Thymus (tissue), 11 donors: ENCODE measurements around the gene TRPM7. TPM values are rescaled to one million over a fixed set of nuclear protein-coding genes. Genes with fewer than 3 reads are reported as not detected.
"Not testable (repeated sequence)": the region's sequence is repeated elsewhere in the genome, so short reads cannot be mapped to it uniquely, and the experiment has no call there.

ENCODE experiments used
- DNase-seq, 9 donors: peaks; one replicate each; pipeline ENCODE4 v3.0.0-alpha.2; 2013; ENCODE audit warnings: low spot score in 9 of 9, low read depth in 6 of 9, missing footprints in 1 of 9
- H3K27ac ChIP-seq, 2 donors: one replicate each; pipeline ENCODE4 v1.5.1; 2013; ENCODE audit warnings: control low read depth in 1 of 2, low read depth in 1 of 2, low read length in 1 of 2, mild to moderate bottlenecking in 1 of 2, moderate library complexity in 1 of 2
- H3K27me3 ChIP-seq, 2 donors: one replicate each; pipeline ENCODE4 v1.5.1; 2013; ENCODE audit warnings: low read length in 1 of 2; ENCODE audit not compliant: control insufficient read depth in 2 of 2, insufficient read depth in 1 of 2
- H3K36me3 ChIP-seq, 2 donors: one replicate each; pipeline ENCODE4 v1.5.1; 2013; ENCODE audit warnings: low read length in 1 of 2, mild to moderate bottlenecking in 1 of 2, moderate library complexity in 1 of 2; ENCODE audit not compliant: control insufficient read depth in 2 of 2, insufficient read depth in 2 of 2
- H3K4me1 ChIP-seq, 2 donors: one replicate each; pipeline ENCODE4 v1.5.1; 2013; ENCODE audit warnings: low read length in 2 of 2; ENCODE audit not compliant: control insufficient read depth in 2 of 2, insufficient read depth in 2 of 2
- H3K4me3 ChIP-seq, 2 donors: one replicate each; pipeline ENCODE4 v1.5.1; 2013; ENCODE audit warnings: low read length in 2 of 2, control low read depth in 1 of 2, mild to moderate bottlenecking in 1 of 2
- H3K9me3 ChIP-seq, 2 donors: one replicate each; pipeline ENCODE4 v1.5.1; 2013; ENCODE audit warnings: low read length in 1 of 2, mild to moderate bottlenecking in 1 of 2; ENCODE audit not compliant: control insufficient read depth in 2 of 2, insufficient read depth in 1 of 2
- WGBS: extraction: QIAGEN DNeasy Blood & Tissue Kit; methylation state at CpG from one replicate; pipeline ENCODE4 v1.1.7; 2013; 5-methylcytosine and 5-hydroxymethylcytosine counted together
- polyA plus RNA-seq: library from polyadenylated mRNA; stranded (reverse); fragments of 200-250 nt; gene quantifications from one replicate; pipeline ENCODE4 v1.2.3, GENCODE V29; 2013
- total RNA-seq: library from RNA; stranded (reverse); fragments of 120-200 nt; gene quantifications from one replicate; pipeline ENCODE4 v1.2.4, GENCODE V29; 2013
- donor health status: healthy.

Gene TRPM7
- total and polyA plus RNA-seq, 2 donors = 15.6 to 31.9 TPM

- no peaks in the 10 kb centered on the region for H3K27me3 ChIP-seq
- no peaks in the 10 kb centered on the region for H3K4me1 ChIP-seq
- no peak for DNase-seq
- WGBS = 80% methylated on average over 3 of the region's 3 CpGs
- H3K9me3 ChIP-seq = no peaks in the 10 kb centered on the region
- H3K4me3 ChIP-seq = no peak overlapping the region
- peaks cover 30 to 39% of the 10 kb centered on the region in 2 donors for H3K36me3 ChIP-seq
- no peak overlapping the region for H3K27ac ChIP-seq
Measured at GRCh38 chr15:50633653-50634052, 52.9 kb downstream of the TRPM7 start.

- Histone ChIP-seq H3K9me3 (no peaks in the 10 kb centered on the region), H3K4me1 (no peaks in the 10 kb centered on the region), H3K36me3 (peaks cover 21 to 40% of the 10 kb centered on the region in 2 donors), H3K27me3 (no peaks in the 10 kb centered on the region), H3K4me3 (no peak overlapping the region), H3K27ac (no peak overlapping the region)
- 98% methylated on average over 5 of the region's 5 CpGs for WGBS
- DNase-seq = no peak
Measured at GRCh38 chr15:50628421-50628820, 58.2 kb downstream of the TRPM7 start.

GRCh38 chr15:50627351-50628055, 59.1 kb downstream of the TRPM7 start:
- peaks cover 21 to 40% of the 10 kb centered on the region in 2 donors for H3K36me3 ChIP-seq
- no peak for DNase-seq
- H3K4me3 ChIP-seq = no peak overlapping the region
- H3K27ac ChIP-seq = no peak overlapping the region
- 90% methylated on average over 4 of the region's 4 CpGs for WGBS
- no peaks in the 10 kb centered on the region for H3K9me3 ChIP-seq
- no peaks in the 10 kb centered on the region for H3K27me3 ChIP-seq
- H3K4me1 ChIP-seq = no peaks in the 10 kb centered on the region

GRCh38 chr15:50624616-50625168, 61.9 kb downstream of the TRPM7 start:
- H3K4me3 ChIP-seq = no peak overlapping the region
- 99% methylated on average over 1 of the region's 1 CpG for WGBS
- H3K27me3 ChIP-seq = no peaks in the 10 kb centered on the region
- H3K36me3 ChIP-seq = peaks cover 15 to 42% of the 10 kb centered on the region in 2 donors
- DNase-seq = no peak
- no peak overlapping the region for H3K27ac ChIP-seq
- H3K9me3 ChIP-seq = no peaks in the 10 kb centered on the region
- H3K4me1 ChIP-seq = no peaks in the 10 kb centered on the region

GRCh38 chr15:50622361-50622943, 64.1 kb downstream of the TRPM7 start:
- 92% methylated on average over 8 of the region's 8 CpGs for WGBS
- H3K4me3 ChIP-seq, H3K9me3 ChIP-seq, H3K27me3 ChIP-seq, DNase-seq, H3K4me1 ChIP-seq, H3K27ac ChIP-seq: not testable (repeated sequence)
- H3K36me3 ChIP-seq = peaks cover 4 to 34% of the 10 kb centered on the region in 2 donors

GRCh38 chr15:50616960-50617359, 69.6 kb downstream of the TRPM7 start:
- not testable (repeated sequence) for H3K27me3 ChIP-seq, DNase-seq, H3K27ac ChIP-seq, H3K4me1 ChIP-seq, H3K4me3 ChIP-seq, H3K9me3 ChIP-seq
- peaks cover 14 to 28% of the 10 kb centered on the region in 2 donors for H3K36me3 ChIP-seq
- 98% methylated on average over 6 of the region's 6 CpGs for whole genome bisulfite sequencing

GRCh38 chr15:50616554-50616953, 70.0 kb downstream of the TRPM7 start:
- H3K36me3 ChIP-seq = peaks cover 15 to 29% of the 10 kb centered on the region in 2 donors
- DNase-seq, H3K4me1 ChIP-seq, H3K27me3 ChIP-seq, H3K9me3 ChIP-seq, H3K27ac ChIP-seq, H3K4me3 ChIP-seq: not testable (repeated sequence)
- over 99% methylated on average over 2 of the region's 2 CpGs for WGBS

GRCh38 chr15:50613600-50613999, 73.0 kb downstream of the TRPM7 start:
- Histone ChIP-seq H3K27ac (no peak overlapping the region), H3K4me1 (no peaks in the 10 kb centered on the region), H3K9me3 (no peaks in the 10 kb centered on the region), H3K36me3 (peaks cover 14 to 26% of the 10 kb centered on the region in 2 donors), H3K4me3 (no peak overlapping the region), H3K27me3 (no peaks in the 10 kb centered on the region)
- no peak for DNase-seq
- 97% methylated on average over 5 of the region's 5 CpGs for WGBS

GRCh38 chr15:50607129-50607528, 79.5 kb downstream of the TRPM7 start:
- WGBS = 97% methylated on average over 1 of the region's 1 CpG
- no peaks in the 10 kb centered on the region for H3K4me1 ChIP-seq
- H3K36me3 ChIP-seq = peaks cover 8 to 39% of the 10 kb centered on the region in 2 donors
- no peak overlapping the region for H3K27ac ChIP-seq
- DNase-seq = no peak
- H3K9me3 ChIP-seq = no peaks in the 10 kb centered on the region
- no peak overlapping the region for H3K4me3 ChIP-seq
- no peaks in the 10 kb centered on the region for H3K27me3 ChIP-seq
